HG03571 (cell line): ENCODE measurements around the gene NUP93.

Experiments
- ATAC-seq: cut with Tn5 transposase; IDR thresholded peaks from one replicate; pipeline ENCODE4 v1.9.1; 2021; ENCODE audit not compliant: unreplicated experiment

NUP93 gene

GRCh38 chr16:56729735-56730662, at the start of gene NUP93:
NUP93 (plus strand) TSS chr16:56730129; CDS start chr16:56748248, 18,119 bp downstream.
- ATAC-seq = peak; percentile 87

GRCh38 chr16:56681939-56682702, 47.8 kb upstream of the NUP93 start, which contains the start of gene MT1X:
MT1X (plus strand) TSS chr16:56682470; CDS start chr16:56682541, 71 bp downstream.
- peak; percentile 97 for ATAC-seq

GRCh38 chr16:56682703-56683397, 47.1 kb upstream of the NUP93 start:
- no peak for ATAC-seq

GRCh38 chr16:56683424-56684172, 46.3 kb upstream of the NUP93 start:
- ATAC-seq = no peak

GRCh38 chr16:56684256-56684925, 45.5 kb upstream of the NUP93 start:
- ATAC-seq = no peak

GRCh38 chr16:56684926-56685590, 44.9 kb upstream of the NUP93 start:
- ATAC-seq = no peak

GRCh38 chr16:56686758-56687157, 43.2 kb upstream of the NUP93 start:
- no peak for ATAC-seq

- ATAC-seq = no peak
Observed at GRCh38 chr16:56688762-56689161, 41.2 kb upstream of the NUP93 start.

- ATAC-seq = no peak
Observed at GRCh38 chr16:56689171-56689570, 40.8 kb upstream of the NUP93 start.

GRCh38 chr16:56690420-56691122, 39.4 kb upstream of the NUP93 start:
- ATAC-seq = no peak

GRCh38 chr16:56691885-56692284, 38.0 kb upstream of the NUP93 start:
- no peak for ATAC-seq

- ATAC-seq = no peak
Observed at GRCh38 chr16:56695246-56695645, 34.7 kb upstream of the NUP93 start.

GRCh38 chr16:56697456-56698155, 32.3 kb upstream of the NUP93 start:
- ATAC-seq = no peak

GRCh38 chr16:56700195-56700594, 29.7 kb upstream of the NUP93 start:
- ATAC-seq = no peak

GRCh38 chr16:56700631-56701030, 29.3 kb upstream of the NUP93 start:
- no peak for ATAC-seq

GRCh38 chr16:56701534-56701933, 28.4 kb upstream of the NUP93 start:
- no peak for ATAC-seq

- ATAC-seq = no peak
Observed at GRCh38 chr16:56702836-56703235, 27.1 kb upstream of the NUP93 start.
